ENCODE data around the gene ADAMTS8. TPM values are rescaled to one million over a fixed set of nuclear protein-coding genes. Genes with fewer than 3 reads are reported as not detected.

ADAMTS8 gene
- total and polyA plus RNA-seq, 10 of the 15 experiments (the other 5 are each of a cell fraction or from before 2014, with no cell fraction given) = not detected

GRCh38 chr11:130413405-130414106, 14.9 kb downstream of the ADAMTS8 start:
- Histone ChIP-seq H4K20me1 (ENCODE audit: control insufficient read depth, insufficient read depth) (no peaks in the 10 kb centered on the region), H3K4me3 (no peak overlapping the region), H3K79me2 (ENCODE audit: control insufficient read depth, insufficient read depth, low read length) (no peaks in the 10 kb centered on the region), H3K4me1 (ENCODE audit: control insufficient read depth, insufficient read depth, low read length) (no peaks in the 10 kb centered on the region), H3K9ac (ENCODE audit: control insufficient read depth, insufficient read depth, low read length) (no peak overlapping the region), H3K27ac (ENCODE audit: control insufficient read depth, insufficient read depth) (no peak overlapping the region), H3K9me3 (replicated peaks; ENCODE audit: control insufficient read depth, insufficient read depth, low read length) (no peaks in the 10 kb centered on the region), H3K27me3 (replicated peaks in 1 of 2; ENCODE audit: control insufficient read depth in 2 of 2, insufficient read depth in 2 of 2, low read length in 1 of 2) (peaks cover 0 to 6% of the 10 kb centered on the region in 2 experiments; a peak in 2 of 4 replicates), H2AFZ (ENCODE audit: control insufficient read depth, low read depth, low read length) (no peak overlapping the region), H3K4me2 (ENCODE audit: control insufficient read depth, insufficient read depth) (no peak overlapping the region), H3K36me3 (ENCODE audit: control insufficient read depth in 2 of 2, insufficient read depth in 2 of 2, low read length in 1 of 2) (no peaks in the 10 kb centered on the region)
- ChIA-PET RAD21 (ENCODE audit: unreplicated experiment) (no interaction called here), POLR2A (no interaction called here), CTCF (interaction anchor here (1.0 kb wide), 1 partner anchor 201 kb away, joined by 3 read pairs; no protein-coding TSS in a partner anchor), SMC1A (ENCODE audit: uncharacterized antibody, unreplicated experiment) (no interaction called here)
- TF ChIP-seq PBX3 (IDR thresholded peaks at IDR 0.05; ENCODE audit: insufficient replicate concordance, low read depth, low read length) (no peak), ZNF384 (IDR thresholded peaks at IDR 0.05; ENCODE audit: borderline replicate concordance, low read depth, low read length) (no peak)
- ATAC-seq = no peak
- FAIRE-seq = no peak
- no peak for DNase-seq (ENCODE audit: low read depth, low spot score)
- BruUV-seq (replicated peaks) = no TSS peak
- intact Hi-C loops (cut with micrococcal nuclease; ENCODE audit: unreplicated experiment) (no loop called here), in situ Hi-C loops (cut with MboI) (no loop called here)
- 60% methylated on average over 16 of the region's 16 CpGs for WGBS (ENCODE audit: insufficient coverage, insufficient replicate concordance, low lambda C conversion rate, missing lambda C conversion rate)

DNA sequence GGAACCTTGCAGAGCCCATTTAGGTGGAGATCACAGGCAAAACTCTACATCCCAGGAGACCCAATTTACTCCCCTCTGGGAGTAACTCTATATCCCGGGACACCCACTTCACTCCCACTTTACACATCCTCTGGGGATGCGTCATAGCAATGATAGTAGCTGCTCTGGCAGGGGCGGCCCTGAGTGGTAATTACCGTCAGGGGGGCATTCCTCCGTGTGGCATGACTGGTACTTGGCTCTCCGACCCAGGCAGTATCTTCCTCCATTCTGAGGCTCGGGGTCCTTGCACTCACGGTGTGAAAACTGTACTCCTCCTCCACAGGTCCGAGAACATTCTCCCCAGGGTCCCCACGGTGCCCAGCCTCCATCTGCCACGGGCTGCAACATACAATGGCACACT, 17.2 kb downstream of the ADAMTS8 start:
- intact Hi-C loops (cut with micrococcal nuclease; ENCODE audit: unreplicated experiment) (no loop called here), in situ Hi-C loops (cut with MboI) (no loop called here)
- Histone ChIP-seq H3K4me1 (ENCODE audit: control insufficient read depth, insufficient read depth, low read length) (no peaks in the 10 kb centered on the region), H4K20me1 (ENCODE audit: control insufficient read depth, insufficient read depth) (no peaks in the 10 kb centered on the region), H3K79me2 (ENCODE audit: control insufficient read depth, insufficient read depth, low read length) (no peaks in the 10 kb centered on the region), H3K36me3 (ENCODE audit: control insufficient read depth in 2 of 2, insufficient read depth in 2 of 2, low read length in 1 of 2) (no peaks in the 10 kb centered on the region), H3K27ac (ENCODE audit: control insufficient read depth, insufficient read depth) (no peak overlapping the region), H3K4me2 (ENCODE audit: control insufficient read depth, insufficient read depth) (no peak overlapping the region), H3K4me3 (no peak overlapping the region), H3K27me3 (replicated peaks in 1 of 2; ENCODE audit: control insufficient read depth in 2 of 2, insufficient read depth in 2 of 2, low read length in 1 of 2) (peaks cover 0 to 5% of the 10 kb centered on the region in 2 experiments; a peak in 2 of 4 replicates), H3K9ac (ENCODE audit: control insufficient read depth, insufficient read depth, low read length) (no peak overlapping the region), H3K9me3 (replicated peaks; ENCODE audit: control insufficient read depth, insufficient read depth, low read length) (no peaks in the 10 kb centered on the region), H2AFZ (ENCODE audit: control insufficient read depth, low read depth, low read length) (no peak overlapping the region)
- WGBS (ENCODE audit: insufficient coverage, insufficient replicate concordance, low lambda C conversion rate, missing lambda C conversion rate) = 18% methylated on average over 11 of the region's 11 CpGs
- no peak for DNase-seq (ENCODE audit: low read depth, low spot score)
- ChIA-PET CTCF (no interaction called here), POLR2A (no interaction called here), RAD21 (ENCODE audit: unreplicated experiment) (no interaction called here), SMC1A (ENCODE audit: uncharacterized antibody, unreplicated experiment) (no interaction called here)
- ATAC-seq = no peak
- BruUV-seq (replicated peaks) = no TSS peak
- no peak for FAIRE-seq
- no peak for TF ChIP-seq RFX5 (IDR thresholded peaks at IDR 0.05; ENCODE audit: low read depth, low read length)
- TF ChIP-seq, protein P1, sequence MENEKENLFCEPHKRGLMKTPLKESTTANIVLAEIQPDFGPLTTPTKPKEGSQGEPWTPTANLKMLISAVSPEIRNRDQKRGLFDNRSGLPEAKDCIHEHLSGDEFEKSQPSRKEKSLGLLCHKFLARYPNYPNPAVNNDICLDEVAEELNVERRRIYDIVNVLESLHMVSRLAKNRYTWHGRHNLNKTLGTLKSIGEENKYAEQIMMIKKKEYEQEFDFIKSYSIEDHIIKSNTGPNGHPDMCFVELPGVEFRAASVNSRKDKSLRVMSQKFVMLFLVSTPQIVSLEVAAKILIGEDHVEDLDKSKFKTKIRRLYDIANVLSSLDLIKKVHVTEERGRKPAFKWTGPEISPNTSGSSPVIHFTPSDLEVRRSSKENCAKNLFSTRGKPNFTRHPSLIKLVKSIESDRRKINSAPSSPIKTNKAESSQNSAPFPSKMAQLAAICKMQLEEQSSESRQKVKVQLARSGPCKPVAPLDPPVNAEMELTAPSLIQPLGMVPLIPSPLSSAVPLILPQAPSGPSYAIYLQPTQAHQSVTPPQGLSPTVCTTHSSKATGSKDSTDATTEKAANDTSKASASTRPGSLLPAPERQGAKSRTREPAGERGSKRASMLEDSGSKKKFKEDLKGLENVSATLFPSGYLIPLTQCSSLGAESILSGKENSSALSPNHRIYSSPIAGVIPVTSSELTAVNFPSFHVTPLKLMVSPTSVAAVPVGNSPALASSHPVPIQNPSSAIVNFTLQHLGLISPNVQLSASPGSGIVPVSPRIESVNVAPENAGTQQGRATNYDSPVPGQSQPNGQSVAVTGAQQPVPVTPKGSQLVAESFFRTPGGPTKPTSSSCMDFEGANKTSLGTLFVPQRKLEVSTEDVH (IDR thresholded peaks at IDR 0.05; ENCODE audit: low read depth, partially characterized antibody) = no peak
- TF ChIP-seq NRF1 (conservative IDR thresholded peaks at IDR 0.05; ENCODE audit: low read depth, low read length) = no peak
- TF ChIP-seq NFXL1 (IDR thresholded peaks at IDR 0.05; ENCODE audit: borderline replicate concordance) = no peak
- TF ChIP-seq IKZF1 (conservative IDR thresholded peaks at IDR 0.05) = no peak
- no peak for TF ChIP-seq TCF7 (IDR thresholded peaks at IDR 0.05; ENCODE audit: borderline replicate concordance)
- TF ChIP-seq RUNX3 (IDR thresholded peaks at IDR 0.05; ENCODE audit: low read length) = no peak
- no peak for TF ChIP-seq HDGF (IDR thresholded peaks at IDR 0.05)
- TF ChIP-seq, protein P2, sequence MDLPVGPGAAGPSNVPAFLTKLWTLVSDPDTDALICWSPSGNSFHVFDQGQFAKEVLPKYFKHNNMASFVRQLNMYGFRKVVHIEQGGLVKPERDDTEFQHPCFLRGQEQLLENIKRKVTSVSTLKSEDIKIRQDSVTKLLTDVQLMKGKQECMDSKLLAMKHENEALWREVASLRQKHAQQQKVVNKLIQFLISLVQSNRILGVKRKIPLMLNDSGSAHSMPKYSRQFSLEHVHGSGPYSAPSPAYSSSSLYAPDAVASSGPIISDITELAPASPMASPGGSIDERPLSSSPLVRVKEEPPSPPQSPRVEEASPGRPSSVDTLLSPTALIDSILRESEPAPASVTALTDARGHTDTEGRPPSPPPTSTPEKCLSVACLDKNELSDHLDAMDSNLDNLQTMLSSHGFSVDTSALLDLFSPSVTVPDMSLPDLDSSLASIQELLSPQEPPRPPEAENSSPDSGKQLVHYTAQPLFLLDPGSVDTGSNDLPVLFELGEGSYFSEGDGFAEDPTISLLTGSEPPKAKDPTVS (IDR thresholded peaks at IDR 0.05; ENCODE audit: low read depth, low read length) = no peak
- no peak for TF ChIP-seq KDM1A (IDR thresholded peaks at IDR 0.05; ENCODE audit: borderline replicate concordance)
- TF ChIP-seq SIN3A (IDR thresholded peaks at IDR 0.05; ENCODE audit: low read depth, low read length) = no peak
